Measurements from ENCODE around the gene ANGEL1. TPM values are rescaled to one million over a fixed set of nuclear protein-coding genes. Genes with fewer than 3 reads are reported as not detected.

Gene ANGEL1
- total and polyA plus RNA-seq, 12 donors, result 5.5 to 17.1 (median 12.0) TPM

DNA sequence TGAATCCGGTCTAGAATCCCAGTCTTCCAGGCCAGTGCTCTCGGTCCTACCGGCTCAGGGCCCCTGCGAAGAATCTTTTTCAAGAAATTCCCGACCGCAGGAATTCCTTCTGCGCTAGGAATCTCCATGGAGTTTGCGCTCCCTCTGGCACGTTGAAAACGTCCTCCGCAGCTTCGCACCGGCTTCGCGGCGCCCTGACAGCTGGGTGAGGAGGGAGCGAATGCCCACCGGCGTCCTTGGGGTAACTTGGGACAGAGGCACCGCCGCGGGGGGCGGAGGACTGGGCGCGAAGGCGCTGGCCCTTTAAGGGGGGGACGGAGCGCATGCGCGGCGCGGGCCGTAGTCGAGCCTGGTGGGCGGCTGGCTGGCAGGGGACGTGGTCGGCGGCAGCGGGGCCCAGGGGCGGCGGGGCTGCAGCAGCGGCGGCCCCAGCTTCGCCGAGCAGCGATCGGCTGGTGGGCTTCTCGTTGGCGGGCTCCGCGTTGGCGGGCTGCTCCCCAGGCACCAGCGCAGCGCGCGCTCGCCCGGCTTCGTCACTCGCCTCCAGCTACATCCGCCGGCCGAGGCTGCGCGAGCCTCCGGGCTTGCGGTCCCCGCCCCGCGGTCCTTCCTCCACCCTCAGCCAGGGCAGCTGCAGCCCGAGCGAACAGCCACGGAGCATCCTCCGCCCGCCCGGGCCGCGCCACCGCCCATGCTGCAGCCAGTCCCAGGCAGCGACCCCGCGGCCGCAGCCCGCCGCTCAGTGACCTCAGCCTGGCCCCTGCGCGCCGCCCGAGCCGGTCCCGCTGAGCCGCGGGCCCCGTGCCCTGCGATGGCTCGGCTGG, 51.3 kb downstream of the ANGEL1 start, which contains the start of gene VASH1:
VASH1 (plus strand) TSS at position 333 of the 824 bp plus-strand sequence. CDS start 1,354 bp downstream, outside the sequence.
- Histone ChIP-seq H3K36me3 (peaks cover 0 to 9% (median 0%) of the 10 kb centered on the region in 9 donors), H3K27me3 (peaks cover 0 to 21% (median 0%) of the 10 kb centered on the region in 7 donors), H3K9me3 (no peaks in the 10 kb centered on the region), H3K4me3 (peak within 1 kb of the TSS; percentile 69 to 93 (median 87)), H3K4me1 (peaks cover 7 to 56% (median 44%) of the 10 kb centered on the region in 9 donors), H3K27ac (peak within 1 kb of the TSS; percentile 68 to 97 (median 93))
- ATAC-seq (peak; percentile 71 to 90 (median 77)), DNase-seq (peak; percentile 74 to 85)
- TF ChIP-seq, protein P1, sequence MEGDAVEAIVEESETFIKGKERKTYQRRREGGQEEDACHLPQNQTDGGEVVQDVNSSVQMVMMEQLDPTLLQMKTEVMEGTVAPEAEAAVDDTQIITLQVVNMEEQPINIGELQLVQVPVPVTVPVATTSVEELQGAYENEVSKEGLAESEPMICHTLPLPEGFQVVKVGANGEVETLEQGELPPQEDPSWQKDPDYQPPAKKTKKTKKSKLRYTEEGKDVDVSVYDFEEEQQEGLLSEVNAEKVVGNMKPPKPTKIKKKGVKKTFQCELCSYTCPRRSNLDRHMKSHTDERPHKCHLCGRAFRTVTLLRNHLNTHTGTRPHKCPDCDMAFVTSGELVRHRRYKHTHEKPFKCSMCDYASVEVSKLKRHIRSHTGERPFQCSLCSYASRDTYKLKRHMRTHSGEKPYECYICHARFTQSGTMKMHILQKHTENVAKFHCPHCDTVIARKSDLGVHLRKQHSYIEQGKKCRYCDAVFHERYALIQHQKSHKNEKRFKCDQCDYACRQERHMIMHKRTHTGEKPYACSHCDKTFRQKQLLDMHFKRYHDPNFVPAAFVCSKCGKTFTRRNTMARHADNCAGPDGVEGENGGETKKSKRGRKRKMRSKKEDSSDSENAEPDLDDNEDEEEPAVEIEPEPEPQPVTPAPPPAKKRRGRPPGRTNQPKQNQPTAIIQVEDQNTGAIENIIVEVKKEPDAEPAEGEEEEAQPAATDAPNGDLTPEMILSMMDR (IDR thresholded peaks at IDR 0.05), result no peak
- intact Hi-C loops (cut with DNase I), result loop anchor here in 4 of 10 donors (2.0 to 5.0 kb wide), 3 partner anchors 41 to 49 kb away; no protein-coding TSS in a partner anchor
- 0 to 1% methylated on average over 71 to 96 of the region's 96 CpGs for WGBS, 2 donors

DNA sequence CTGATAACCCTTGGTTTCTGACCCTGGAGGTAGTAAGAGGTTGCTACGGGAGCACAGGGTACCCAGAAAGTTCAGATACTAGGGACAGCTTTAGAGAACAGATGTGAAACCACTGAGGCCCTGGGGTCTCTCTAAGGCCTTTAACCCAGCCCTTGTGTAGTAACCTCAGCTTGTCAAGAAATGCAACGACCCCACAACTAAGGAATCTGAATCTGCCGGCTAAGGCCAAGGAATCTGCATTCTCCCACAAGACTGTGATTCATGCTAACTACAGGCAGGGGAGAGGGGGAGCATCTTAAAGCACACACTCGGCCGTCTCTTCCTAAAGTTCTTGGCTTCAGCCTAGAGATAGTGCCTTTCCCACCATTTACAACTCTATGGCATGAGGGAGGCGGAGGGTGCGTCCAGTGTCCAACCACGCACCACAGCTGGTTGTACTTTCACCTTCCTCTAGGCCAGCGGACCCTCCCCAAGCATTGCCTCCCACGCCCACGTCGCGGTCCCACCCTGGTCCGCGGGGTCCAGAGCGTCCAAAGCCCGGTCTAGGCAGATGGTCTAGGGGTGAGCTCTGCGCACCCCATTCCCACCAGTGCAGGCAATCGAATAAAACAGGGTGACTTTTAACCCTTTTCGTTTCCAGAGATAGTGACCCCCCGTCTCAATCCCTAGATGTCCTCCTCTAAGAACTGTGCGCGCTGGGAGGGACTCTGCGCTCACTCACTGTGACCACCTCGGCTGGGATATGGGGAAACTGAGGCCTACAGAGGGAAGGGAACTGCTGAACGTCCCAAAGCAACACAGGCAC, 52.1 kb downstream of the ANGEL1 start:
- Histone ChIP-seq H3K4me1 (peaks cover 7 to 48% (median 39%) of the 10 kb centered on the region in 9 donors), H3K9me3 (no peaks in the 10 kb centered on the region), H3K27ac (peak overlapping the region; percentile 68 to 97 (median 93)), H3K27me3 (peaks cover 0 to 21% (median 0%) of the 10 kb centered on the region in 7 donors), H3K36me3 (peaks cover 0 to 2% (median 0%) of the 10 kb centered on the region in 9 donors), H3K4me3 (peak overlapping the region; percentile 69 to 93 (median 87))
- DNase-seq (no peak), ATAC-seq (peak in 4 of 8 donors; percentile 4 to 43 (median 19))
- WGBS, 2 donors, result 39 to 44% methylated on average over 26 of the region's 26 CpGs
- TF ChIP-seq, protein P1 (IDR thresholded peaks at IDR 0.05), result no peak
- intact Hi-C loops (cut with DNase I), result loop anchor here in 4 of 10 donors (2.0 to 5.0 kb wide), 3 partner anchors 40 to 48 kb away; no protein-coding TSS in a partner anchor

DNA sequence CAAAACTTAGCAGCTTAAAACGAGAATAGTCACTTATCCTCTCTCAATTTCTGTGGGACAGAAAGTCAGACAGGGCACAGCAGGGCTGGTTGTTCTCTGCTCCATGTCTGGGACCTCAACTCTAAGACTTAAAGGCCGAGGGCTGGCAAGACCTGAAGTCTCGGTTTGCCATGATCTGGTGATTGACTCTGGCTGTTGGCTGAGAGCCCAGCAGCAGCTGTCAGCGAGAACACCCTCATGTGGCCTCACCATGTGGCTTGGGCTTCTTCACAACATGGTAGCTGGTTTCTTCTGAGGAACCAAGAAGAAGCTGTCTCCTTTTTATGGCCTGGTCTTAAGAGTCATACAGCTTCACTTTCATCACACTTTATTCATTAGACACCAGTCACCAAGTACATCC, 53.1 kb downstream of the ANGEL1 start:
- Histone ChIP-seq H3K27me3 (peaks cover 0 to 21% (median 0%) of the 10 kb centered on the region in 7 donors), H3K27ac (peak overlapping the region in 1 of 10 donors; percentile 97), H3K36me3 (no peaks in the 10 kb centered on the region), H3K4me3 (no peak overlapping the region), H3K9me3 (no peaks in the 10 kb centered on the region), H3K4me1 (peaks cover 7 to 39% (median 29%) of the 10 kb centered on the region in 9 donors)
- TF ChIP-seq, protein P1 (IDR thresholded peaks at IDR 0.05), result no peak
- intact Hi-C loops (cut with DNase I), result no loop called here
- 84 to 88% methylated on average over 4 of the region's 4 CpGs for whole genome bisulfite sequencing, 2 donors
- no peak for DNase-seq
- ATAC-seq, result no peak

DNA sequence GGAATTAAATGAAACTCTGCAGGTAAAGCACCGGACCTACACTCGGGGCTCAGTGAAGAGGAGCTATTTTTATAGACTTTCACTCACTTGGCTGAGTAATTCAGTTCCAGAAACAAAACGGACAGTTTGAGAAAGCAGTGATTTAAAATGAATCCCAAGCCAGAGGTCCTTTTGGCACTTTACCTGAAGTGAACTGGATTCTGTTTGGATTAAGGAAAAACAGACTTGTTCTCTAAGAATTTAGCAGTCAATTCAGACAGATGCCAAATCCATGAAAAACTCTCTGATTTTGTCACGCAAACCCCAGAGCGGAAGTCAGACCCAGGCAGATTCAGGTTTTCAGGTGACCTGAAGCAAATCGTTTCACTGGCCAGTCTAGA, 56.3 kb downstream of the ANGEL1 start:
- ATAC-seq (no peak), DNase-seq (no peak)
- TF ChIP-seq, protein P1 (IDR thresholded peaks at IDR 0.05), result no peak
- H3K9me3 ChIP-seq, result no peaks in the 10 kb centered on the region
- H3K36me3 ChIP-seq, result no peaks in the 10 kb centered on the region
- WGBS, 2 donors, result 76 to 79% methylated on average over 6 of the region's 6 CpGs
- intact Hi-C loops (cut with DNase I), result no loop called here
- no peak overlapping the region for H3K27ac ChIP-seq
- no peak overlapping the region for H3K4me3 ChIP-seq
- H3K27me3 ChIP-seq, result peaks cover 0 to 12% (median 0%) of the 10 kb centered on the region in 7 donors
- peaks cover 5 to 16% (median 9%) of the 10 kb centered on the region in 9 donors for H3K4me1 ChIP-seq
